Upper lobe of right lung (tissue), 1 donor: ENCODE results near the gene CDT1. TPM values are rescaled to one million over a fixed set of nuclear protein-coding genes. Genes with fewer than 3 reads are reported as not detected.

Experiments used
- ATAC-seq: fragments of 200-7000 bp; cut with Tn5 transposase; one replicate; pipeline ENCODE4 v1.9.1; 2020; ENCODE audit warnings: mild to moderate bottlenecking, moderate library complexity
- DNase-seq: peaks from one replicate; pipeline ENCODE4 v3.0.0-alpha.2; 2020
- H3K27ac ChIP-seq: fragments of 200-600 bp; one replicate; pipeline ENCODE4 v1.8.0; 2022
- H3K27me3 ChIP-seq: fragments of 200-600 bp; one replicate; pipeline ENCODE4 v1.8.0; 2022; ENCODE audit warnings: mild to moderate bottlenecking
- H3K36me3 ChIP-seq: fragments of 200-600 bp; one replicate; pipeline ENCODE4 v1.8.0; 2022
- H3K4me1 ChIP-seq: fragments of 200-600 bp; one replicate; pipeline ENCODE4 v1.8.0; 2022
- H3K4me3 ChIP-seq: fragments of 200-600 bp; one replicate; pipeline ENCODE4 v1.8.0; 2022; ENCODE audit warnings: mild to moderate bottlenecking
- H3K9me3 ChIP-seq: fragments of 200-600 bp; one replicate; pipeline ENCODE4 v1.8.0; 2022
- intact Hi-C: fragments of 100-400 bp; cut with DNase I; formaldehyde crosslinking; loops from one replicate; pipeline ENCODE4 v1.11.0; 2022
- long read RNA-seq: library from polyadenylated mRNA; unstranded; transcript quantifications from one replicate; pipeline ENCODE4 v2.0.0, GENCODE V29; 2021
- total RNA-seq: library from RNA; stranded (reverse); fragmentation: NEBNext Ultra II Directional; extraction: Animal tissue kit (Norgen Biotek cat#: 25700); gene quantifications from one replicate; pipeline ENCODE4 v1.2.1, GENCODE V29; 2021
- TF ChIP-seq, protein P1 (sequence below): fragments of 200-600 bp; IDR thresholded peaks from one replicate; pipeline ENCODE4 v1.8.0; 2022; ENCODE audit warnings: antibody characterized with exemption
- donor health status: DM: no; HTN: yes; CAD: no; lungs with severe emphysema.

CDT1 gene
- 1.0 TPM for total RNA-seq
- long read RNA-seq, partial matches to known transcripts = 0 of 2 reads
- long read RNA-seq, other reads (novel, unspliced or antisense) = 0 of 2 reads

DNA sequence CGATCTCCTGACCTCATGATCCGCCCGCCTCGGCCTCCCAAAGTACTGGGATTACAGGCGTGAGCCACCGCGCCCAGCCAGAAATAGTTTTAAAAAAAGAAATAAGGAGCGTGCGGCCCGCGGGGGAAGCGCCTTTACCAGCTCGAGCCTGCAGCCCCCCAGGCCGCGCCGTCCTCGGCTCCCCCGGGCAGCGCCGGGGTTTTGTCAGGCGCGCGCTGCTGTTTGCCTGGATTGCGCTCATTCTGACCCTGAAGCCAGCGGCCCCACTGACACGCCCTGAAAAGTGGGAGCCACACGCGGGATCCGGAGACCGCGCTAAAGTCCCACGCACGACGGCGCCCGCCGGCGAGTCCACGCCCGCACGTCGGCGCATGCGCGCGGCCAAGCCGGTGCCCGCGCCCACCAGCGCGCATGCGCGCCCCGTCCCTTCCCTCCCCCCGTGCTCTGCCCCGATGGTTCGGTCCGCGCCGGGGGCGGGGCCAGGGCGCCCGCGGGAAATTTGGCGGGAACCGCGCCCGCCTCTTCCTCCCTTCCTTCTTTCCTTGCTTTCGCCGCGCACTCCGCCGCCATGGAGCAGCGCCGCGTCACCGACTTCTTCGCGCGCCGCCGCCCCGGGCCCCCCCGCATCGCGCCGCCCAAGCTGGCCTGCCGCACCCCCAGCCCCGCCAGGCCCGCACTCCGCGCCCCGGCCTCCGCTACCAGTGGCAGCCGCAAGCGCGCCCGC is at the start of gene CDT1:
TSS of gene CDT1 (plus strand) at position 526 of the 724 bp plus-strand sequence. CDS start at position 569, 43 bp downstream.
- ATAC-seq (peak; percentile 86), DNase-seq (peak; percentile 93)
- H3K27ac ChIP-seq = peak within 1 kb of the TSS; percentile 66
- H3K4me3 ChIP-seq = peak within 1 kb of the TSS; percentile 77
- H3K36me3 ChIP-seq = no peaks in the 10 kb centered on the region
- TF ChIP-seq, protein P1, sequence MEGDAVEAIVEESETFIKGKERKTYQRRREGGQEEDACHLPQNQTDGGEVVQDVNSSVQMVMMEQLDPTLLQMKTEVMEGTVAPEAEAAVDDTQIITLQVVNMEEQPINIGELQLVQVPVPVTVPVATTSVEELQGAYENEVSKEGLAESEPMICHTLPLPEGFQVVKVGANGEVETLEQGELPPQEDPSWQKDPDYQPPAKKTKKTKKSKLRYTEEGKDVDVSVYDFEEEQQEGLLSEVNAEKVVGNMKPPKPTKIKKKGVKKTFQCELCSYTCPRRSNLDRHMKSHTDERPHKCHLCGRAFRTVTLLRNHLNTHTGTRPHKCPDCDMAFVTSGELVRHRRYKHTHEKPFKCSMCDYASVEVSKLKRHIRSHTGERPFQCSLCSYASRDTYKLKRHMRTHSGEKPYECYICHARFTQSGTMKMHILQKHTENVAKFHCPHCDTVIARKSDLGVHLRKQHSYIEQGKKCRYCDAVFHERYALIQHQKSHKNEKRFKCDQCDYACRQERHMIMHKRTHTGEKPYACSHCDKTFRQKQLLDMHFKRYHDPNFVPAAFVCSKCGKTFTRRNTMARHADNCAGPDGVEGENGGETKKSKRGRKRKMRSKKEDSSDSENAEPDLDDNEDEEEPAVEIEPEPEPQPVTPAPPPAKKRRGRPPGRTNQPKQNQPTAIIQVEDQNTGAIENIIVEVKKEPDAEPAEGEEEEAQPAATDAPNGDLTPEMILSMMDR = no peak
- H3K9me3 ChIP-seq = no peaks in the 10 kb centered on the region
- H3K4me1 ChIP-seq = peaks cover 10% of the 10 kb centered on the region
- intact Hi-C loops = no loop called here
- H3K27me3 ChIP-seq = no peaks in the 10 kb centered on the region

DNA sequence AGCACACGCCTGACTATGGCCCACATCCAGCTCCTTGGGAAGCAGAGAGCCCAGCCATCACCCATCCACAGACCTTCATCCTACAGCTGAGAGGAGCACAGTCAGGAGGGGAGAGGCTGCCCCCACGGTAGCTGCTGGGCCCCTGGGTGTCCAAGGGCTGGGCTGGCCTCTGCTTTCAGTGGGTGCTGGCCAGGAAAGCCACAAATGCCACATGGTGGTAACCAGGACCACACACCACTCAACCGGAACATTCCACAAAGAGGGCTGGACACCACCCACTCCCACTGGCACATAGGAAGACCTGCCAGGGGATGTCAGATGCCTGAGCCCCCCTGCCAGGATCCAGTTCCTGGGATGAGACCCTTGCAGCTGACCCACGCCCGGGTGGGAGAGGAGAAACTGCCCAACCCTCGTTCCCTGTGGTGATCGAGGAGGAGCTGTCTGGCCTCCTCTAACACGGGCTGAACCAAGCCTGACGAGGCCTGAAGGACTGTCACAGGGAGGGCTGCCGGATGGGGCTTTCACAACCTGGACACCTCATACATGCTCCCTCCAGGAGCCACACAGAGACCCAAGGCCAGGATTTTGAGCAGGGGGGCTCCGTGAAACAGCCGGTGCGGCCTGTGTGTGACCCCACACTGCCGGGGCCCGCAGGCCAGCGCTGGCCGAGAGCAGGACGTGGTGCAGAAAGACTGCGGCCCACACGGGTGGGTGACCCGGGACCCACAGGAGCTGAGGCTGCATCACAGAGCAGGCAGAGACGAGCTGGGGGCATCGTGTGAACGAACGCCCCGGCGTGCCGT is 49.3 kb upstream of the CDT1 start:
- H3K27me3 ChIP-seq = no peaks in the 10 kb centered on the region
- peaks cover 13% of the 10 kb centered on the region for H3K4me1 ChIP-seq
- intact Hi-C loops = no loop called here
- H3K27ac ChIP-seq = no peak overlapping the region
- TF ChIP-seq, protein P1 = no peak
- H3K36me3 ChIP-seq = no peaks in the 10 kb centered on the region
- no peak overlapping the region for H3K4me3 ChIP-seq
- ATAC-seq (no peak), DNase-seq (no peak)
- no peaks in the 10 kb centered on the region for H3K9me3 ChIP-seq

DNA sequence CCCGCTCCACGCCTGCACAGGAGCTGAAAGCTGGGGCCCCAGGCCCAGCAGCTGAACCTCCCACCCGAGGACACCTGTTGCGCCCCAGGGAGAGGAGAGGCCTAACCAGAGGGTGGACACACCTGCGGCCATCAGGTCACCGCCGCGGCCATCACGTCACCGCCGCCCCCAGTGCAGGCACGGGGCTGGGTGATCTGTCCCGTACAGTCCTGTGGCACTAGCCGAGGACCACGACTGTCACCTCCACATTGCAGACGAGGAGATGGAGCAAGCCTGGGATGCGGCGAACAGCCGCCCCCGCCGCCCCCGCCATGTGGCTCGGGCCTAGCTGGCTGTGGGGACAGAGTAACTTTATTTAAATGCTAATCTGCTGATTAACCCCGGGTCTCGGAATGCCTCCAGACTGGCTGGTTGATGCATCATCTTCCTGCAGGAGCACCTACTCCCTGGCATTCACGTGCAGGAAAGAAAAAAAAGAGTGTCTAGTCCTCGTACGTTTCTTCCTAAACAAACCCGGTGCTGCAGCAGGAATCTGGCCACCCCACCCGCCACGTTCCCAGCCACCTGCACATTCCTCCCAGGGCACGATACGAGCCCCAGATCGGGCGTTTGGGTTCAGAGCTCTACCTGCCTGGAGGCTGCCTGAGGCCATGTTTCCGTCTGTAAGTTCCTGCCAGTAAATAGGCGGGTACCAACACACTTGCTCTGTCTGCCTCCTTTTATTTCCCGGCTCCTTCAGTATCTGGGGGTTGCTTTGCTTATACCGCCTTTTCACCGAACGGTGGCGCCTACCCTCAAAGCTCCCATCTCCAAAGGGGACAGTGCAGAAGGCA is 48.5 kb upstream of the CDT1 start:
- TF ChIP-seq, protein P1 = no peak
- Histone ChIP-seq H3K36me3 (no peaks in the 10 kb centered on the region), H3K9me3 (no peaks in the 10 kb centered on the region), H3K4me3 (no peak overlapping the region), H3K27me3 (no peaks in the 10 kb centered on the region), H3K27ac (no peak overlapping the region), H3K4me1 (peaks cover 21% of the 10 kb centered on the region)
- intact Hi-C loops = no loop called here
- ATAC-seq (peak; percentile 2), DNase-seq (no peak)

DNA sequence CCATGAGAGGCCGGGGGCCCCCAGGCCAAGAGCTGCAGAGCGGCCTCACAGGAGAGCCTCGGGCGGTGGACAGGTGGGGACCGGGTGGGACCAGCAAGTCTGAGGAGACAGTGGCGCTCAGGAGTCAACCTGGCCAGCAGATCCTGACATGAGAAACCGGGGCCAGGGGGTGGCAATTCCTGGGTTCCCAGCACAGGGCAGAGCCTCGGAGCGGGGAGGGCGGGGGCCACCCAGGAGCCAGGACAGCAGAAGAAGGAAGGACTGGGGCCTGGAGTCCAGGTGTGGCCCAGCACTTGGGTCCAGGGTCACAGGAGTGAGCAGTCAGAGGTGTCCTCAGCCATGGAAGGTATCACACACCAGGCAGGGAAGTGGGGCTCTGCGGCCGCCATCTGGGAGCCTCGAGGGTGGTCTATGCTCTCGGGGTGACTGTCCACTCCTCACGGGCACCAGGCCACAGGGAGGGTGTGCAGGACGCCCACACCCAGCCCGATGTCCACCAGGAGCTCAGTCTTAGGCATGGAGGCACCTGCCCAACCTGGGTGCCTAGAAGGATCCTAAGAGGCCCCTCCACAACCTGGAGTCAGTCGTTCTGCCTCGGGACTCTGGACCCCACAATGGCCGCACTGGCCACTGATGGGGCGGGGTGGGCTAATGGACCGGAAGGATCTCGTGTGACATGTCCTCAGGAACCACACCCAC is 47.7 kb upstream of the CDT1 start:
- no peak overlapping the region for H3K27ac ChIP-seq
- ATAC-seq (no peak), DNase-seq (no peak)
- intact Hi-C loops = no loop called here
- no peak overlapping the region for H3K4me3 ChIP-seq
- TF ChIP-seq, protein P1 = no peak
- H3K9me3 ChIP-seq = no peaks in the 10 kb centered on the region
- peaks cover 28% of the 10 kb centered on the region for H3K4me1 ChIP-seq
- H3K36me3 ChIP-seq = no peaks in the 10 kb centered on the region
- H3K27me3 ChIP-seq = no peaks in the 10 kb centered on the region
